H1 (cell line): Measurements from ENCODE around the gene GRID2. TPM values are rescaled to one million over a fixed set of nuclear protein-coding genes. Genes with fewer than 3 reads are reported as not detected.

Source experiments
- CTCF ChIA-PET: fragments of 300-600 bp; sonication (Branson Sonifier 250); formaldehyde crosslinking; loops from one replicate; lab custom pipeline; 2021; ENCODE audit not compliant: partially characterized antibody; lab: Charles Lee
- POLR2A ChIA-PET: fragments of 300-600 bp; sonication (Branson Sonifier 250); formaldehyde crosslinking; loops from one replicate; lab custom pipeline; 2021; ENCODE audit warnings: inconsistent platforms; ENCODE audit not compliant: partially characterized antibody; lab: Charles Lee
- DNase-seq, 2 experiments: peaks; one replicate each; pipeline versions ENCODE4 v3.0.0 to v3.0.0-alpha.2; 2010 to 2022; ENCODE audit warnings: low spot score in 2 of 2, low read depth in 1 of 2, mixed read lengths in 1 of 2
- FAIRE-seq: peaks from 2 replicates; lab custom pipeline; 2011; peaks lifted over from hg19 to GRCh38; lab: Jason Lieb, UNC
- H2AFZ ChIP-seq: 2 replicates; pipeline ENCODE4 v1.8.1; 2012; ENCODE audit warnings: low read length, inconsistent platforms
- H2AK5ac ChIP-seq: 2 replicates; pipeline ENCODE4 v1.6.1; 2013; ENCODE audit warnings: low read depth, low read length
- H2BK120ac ChIP-seq: replicated peaks from 2 replicates; pipeline ENCODE3; 2013; ENCODE audit warnings: low read depth, low read length, inconsistent platforms
- H2BK12ac ChIP-seq: 2 replicates; pipeline ENCODE4 v1.6.1; 2013; ENCODE audit warnings: low read depth, low read length
- H2BK15ac ChIP-seq: 2 replicates; pipeline ENCODE4 v1.6.1; 2013; ENCODE audit warnings: low read length
- H2BK20ac ChIP-seq: 2 replicates; pipeline ENCODE4 v1.6.1; 2013; ENCODE audit warnings: low read length
- H2BK5ac ChIP-seq: 2 replicates; pipeline ENCODE4 v1.6.1; 2013; ENCODE audit warnings: low read depth, low read length
- H3K14ac ChIP-seq: 2 replicates; pipeline ENCODE4 v1.6.1; 2013; ENCODE audit warnings: inconsistent platforms; ENCODE audit not compliant: insufficient read length
- H3K18ac ChIP-seq: 2 replicates; pipeline ENCODE4 v1.6.1; 2013; ENCODE audit warnings: low read length; ENCODE audit errors: extremely low read depth
- H3K23ac ChIP-seq: 2 replicates; pipeline ENCODE4 v1.6.1; 2013; ENCODE audit warnings: inconsistent platforms; ENCODE audit not compliant: insufficient read length
- H3K23me2 ChIP-seq: 2 replicates; pipeline ENCODE4 v1.6.1; 2013; ENCODE audit warnings: low read depth, low read length
- H3K27ac ChIP-seq: 2 replicates; pipeline ENCODE4 v1.6.1; 2011; ENCODE audit warnings: low read depth, low read length, inconsistent platforms
- H3K27me3 ChIP-seq, 4 experiments: replicated peaks in 1 of 4; 1 replicate in 1 of 4; 2 replicates in 3 of 4; pipeline versions ENCODE4 v1.6.1 to v1.8.1; 2011 to 2013; ENCODE audit warnings: low read length in 3 of 4, mild to moderate bottlenecking in 3 of 4, inconsistent platforms in 2 of 4, mixed read lengths in 2 of 4, moderate library complexity in 1 of 4; ENCODE audit not compliant: control insufficient read depth in 3 of 4, insufficient read depth in 3 of 4; ENCODE audit errors: extremely low read depth in 1 of 4
- H3K36me3 ChIP-seq, 4 experiments: 2 replicates each; pipeline versions ENCODE4 v1.6.1 to v1.8.1; 2011 to 2013; ENCODE audit warnings: mild to moderate bottlenecking in 4 of 4, low read length in 3 of 4, moderate library complexity in 2 of 4, control low read depth in 1 of 4, inconsistent platforms in 1 of 4; ENCODE audit not compliant: insufficient read depth in 4 of 4, control insufficient read depth in 2 of 4
- H3K4ac ChIP-seq: replicated peaks from 2 replicates; pipeline ENCODE3; 2013; ENCODE audit warnings: low read length, low read depth, mixed read lengths, inconsistent platforms; ENCODE audit not compliant: insufficient read length
- H3K4me1 ChIP-seq, 4 experiments: replicated peaks in 1 of 4; 1 replicate in 1 of 4; 2 replicates in 3 of 4; pipeline versions ENCODE4 v1.6.1 to v1.8.1; 2011 to 2013; ENCODE audit warnings: low read length in 3 of 4, inconsistent platforms in 2 of 4, mixed read lengths in 1 of 4; ENCODE audit not compliant: insufficient read depth in 4 of 4, control insufficient read depth in 3 of 4
- H3K4me2 ChIP-seq, 2 experiments: 2 replicates each; pipeline versions ENCODE4 v1.6.1 to v1.8.1; 2011 to 2013; ENCODE audit warnings: low read depth in 2 of 2, low read length in 2 of 2, control low read depth in 1 of 2, inconsistent platforms in 1 of 2, mild to moderate bottlenecking in 1 of 2; ENCODE audit not compliant: insufficient read depth in 1 of 2
- H3K4me3 ChIP-seq, 4 experiments: fragments of 200-600, 300-600 bp in 1 of 4; sonication (generic), shearing (Covaris generic), sonication (Bioruptor Twin) in 1 of 4; 2 replicates each; pipeline versions ENCODE4 v1.5.1 to v1.8.1; 2011 to 2016; ENCODE audit warnings: low read length in 4 of 4, low read depth in 3 of 4, control low read depth in 2 of 4, inconsistent platforms in 2 of 4, mild to moderate bottlenecking in 2 of 4, mixed read lengths in 1 of 4, moderate library complexity in 1 of 4; ENCODE audit not compliant: insufficient read depth in 2 of 4; ENCODE audit errors: extremely low read depth in 1 of 4
- H3K56ac ChIP-seq: replicated peaks from 2 replicates; pipeline ENCODE3; 2013; ENCODE audit warnings: low read depth, mild to moderate bottlenecking, mixed read lengths, low read length, inconsistent platforms; ENCODE audit not compliant: insufficient read length
- H3K79me1 ChIP-seq: 2 replicates; pipeline ENCODE4 v1.6.1; 2013; ENCODE audit warnings: low read depth, low read length, control low read depth
- H3K79me2 ChIP-seq, 2 experiments: 2 replicates each; pipeline versions ENCODE4 v1.6.1 to v1.8.1; 2012 to 2013; ENCODE audit warnings: low read length in 2 of 2, mild to moderate bottlenecking in 2 of 2, inconsistent platforms in 1 of 2; ENCODE audit not compliant: insufficient read depth in 2 of 2, control insufficient read depth in 1 of 2
- H3K9ac ChIP-seq, 4 experiments: replicated peaks in 1 of 4; 1 replicate in 1 of 4; 2 replicates in 3 of 4; pipeline versions ENCODE4 v1.6.1 to v1.8.1; 2011 to 2013; ENCODE audit warnings: low read depth in 3 of 4, low read length in 3 of 4, control low read depth in 2 of 4, mild to moderate bottlenecking in 2 of 4, moderate library complexity in 2 of 4, inconsistent platforms in 1 of 4; ENCODE audit errors: extremely low read depth in 1 of 4
- H3K9me3 ChIP-seq, 2 experiments: 2 replicates each; pipeline versions ENCODE4 v1.6.1 to v1.8.1; 2012 to 2013; ENCODE audit warnings: mild to moderate bottlenecking in 2 of 2, moderate library complexity in 2 of 2, control low read depth in 1 of 2, inconsistent platforms in 1 of 2, low read depth in 1 of 2, low read length in 1 of 2, mixed read lengths in 1 of 2; ENCODE audit not compliant: insufficient read depth in 2 of 2
- H4K20me1 ChIP-seq, 2 experiments: replicated peaks in 1 of 2; 2 replicates each; pipeline versions ENCODE3 to v1.8.1; 2011 to 2013; ENCODE audit warnings: inconsistent platforms in 2 of 2, low read length in 2 of 2, mild to moderate bottlenecking in 1 of 2; ENCODE audit not compliant: insufficient read depth in 2 of 2, control insufficient read depth in 1 of 2
- H4K5ac ChIP-seq: 2 replicates; pipeline ENCODE4 v1.6.1; 2013; ENCODE audit warnings: low read length, low read depth, mixed read lengths, inconsistent platforms; ENCODE audit not compliant: insufficient read length
- H4K8ac ChIP-seq: 2 replicates; pipeline ENCODE4 v1.8.0; 2013; ENCODE audit warnings: mild to moderate bottlenecking, moderate library complexity, low read length, inconsistent platforms; ENCODE audit not compliant: insufficient read depth; ENCODE audit errors: extremely low read depth
- H4K91ac ChIP-seq: replicated peaks from 2 replicates; pipeline ENCODE3; 2013; ENCODE audit warnings: low read length, mixed read lengths, inconsistent platforms; ENCODE audit not compliant: insufficient read length
- ASH2L ChIP-seq: fragments of 200-600, 300-600 bp; sonication (generic); IDR thresholded peaks from one replicate; pipeline ENCODE4 v1.7.1; 2017; ENCODE audit warnings: low read length
- ATF3 ChIP-seq: IDR thresholded peaks from 2 replicates; pipeline ENCODE4 v1.6.1; 2011; ENCODE audit warnings: low read depth, mild to moderate bottlenecking, low read length; ENCODE audit not compliant: insufficient read depth
- NRF1 ChIP-seq: IDR thresholded peaks from 2 replicates; pipeline ENCODE4 v1.6.1; 2011; ENCODE audit warnings: mild to moderate bottlenecking, low read depth, low read length, improper control_type of control experiment
- RAD21 ChIP-seq, 2 experiments: IDR thresholded peaks in 1 of 2; conservative IDR thresholded peaks in 1 of 2; 2 replicates each; pipeline ENCODE4 v1.6.1; 2011; ENCODE audit warnings: low read depth in 2 of 2, low read length in 2 of 2, improper control_type of control experiment in 1 of 2, inconsistent platforms in 1 of 2, mild to moderate bottlenecking in 1 of 2, moderate library complexity in 1 of 2
- SIX5 ChIP-seq: IDR thresholded peaks from 2 replicates; pipeline ENCODE4 v1.6.1; 2011; ENCODE audit warnings: mild to moderate bottlenecking, low read depth, low read length
- SP4 ChIP-seq: IDR thresholded peaks from 2 replicates; pipeline ENCODE4 v1.6.1; 2012; ENCODE audit warnings: low read length, inconsistent platforms
- WGBS, 2 experiments: shearing (Covaris generic) in 1 of 2; methylation state at CpG; one replicate each; pipeline versions ENCODE4 v1.1.6 to v1.1.7; 2013 to 2015; ENCODE audit warnings: low lambda C conversion rate in 2 of 2, mixed read lengths in 2 of 2, inconsistent platforms in 1 of 2, low coverage in 1 of 2, missing lambda C conversion rate in 1 of 2; ENCODE audit not compliant: insufficient replicate concordance in 2 of 2, insufficient coverage in 1 of 2, insufficient read length in 1 of 2; ENCODE audit errors: extremely low coverage in 1 of 2, missing lambda C conversion rate in 1 of 2; 5-methylcytosine and 5-hydroxymethylcytosine counted together
- polyA plus RNA-seq, 7 experiments: library from polyadenylated mRNA; depleted of rRNA in 3 of 7; stranded (reverse) in 5 of 7; unstranded in 2 of 7; fragments of >200 nt in 5 of 7; fragments of 200-250 nt in 2 of 7; gene quantifications; 1 replicate in 5 of 7; 2 replicates in 1 of 7; 4 replicates in 1 of 7; pipeline versions ENCODE4 v1.2.1 to v1.2.3, GENCODE V29; 2011 to 2013; ENCODE audit warnings: missing spikeins in 2 of 7, mixed read lengths in 2 of 7
- total RNA-seq: library from RNA; stranded (reverse); fragmentation: NEBNext Ultra II Directional; extraction: Animal tissue kit (Norgen Biotek cat#: 25700); gene quantifications from 2 replicates; pipeline ENCODE4 v1.2.1, GENCODE V29; 2021

GRID2 gene
- total and polyA plus RNA-seq, 2 of the 8 experiments (the other 6 are each of a cell fraction or from before 2014, with no cell fraction given), result 31.1 to 81.9 TPM

GRCh38 chr4:93342738-93343137 is 1039.0 kb downstream of the GRID2 start:
- Histone ChIP-seq H3K4me1 (no peaks in the 10 kb centered on the region; a peak in 1 of 7 replicates), H3K79me1 (no peaks in the 10 kb centered on the region), H3K18ac (no peak overlapping the region), H2BK12ac (no peak overlapping the region), H2BK5ac (no peak overlapping the region), H2BK20ac (no peak overlapping the region), H3K27me3 (no peaks in the 10 kb centered on the region), H4K8ac (no peak overlapping the region), H4K91ac (no peak overlapping the region), H3K23me2 (no peaks in the 10 kb centered on the region), H2BK120ac (no peak overlapping the region), H3K9me3 (no peaks in the 10 kb centered on the region), H3K27ac (no peak overlapping the region), H2AFZ (no peak overlapping the region), H4K20me1 (no peaks in the 10 kb centered on the region), H4K5ac (no peak overlapping the region), H2BK15ac (no peak overlapping the region), H3K4me3 (no peak overlapping the region), H3K4ac (no peak overlapping the region), H3K4me2 (no peak overlapping the region), H2AK5ac (no peak overlapping the region), H3K9ac (no peak overlapping the region), H3K56ac (no peak overlapping the region), H3K79me2 (no peaks in the 10 kb centered on the region), H3K14ac (no peak overlapping the region), H3K23ac (no peak overlapping the region), H3K36me3 (no peaks in the 10 kb centered on the region)
- CTCF ChIA-PET, result no interaction called here
- 76% methylated on average over 2 of the region's 2 CpGs; no CpG with 5 or more reads in 1 of the 2 experiments for WGBS, 2 experiments
- DNase-seq (no peak), FAIRE-seq (no peak)
- POLR2A ChIA-PET, result no interaction called here
- TF ChIP-seq SP4, result no peak
- no peak for TF ChIP-seq ATF3
- no peak for TF ChIP-seq RAD21 (IDR thresholded peaks at IDR 0.05 in 1 of 2, conservative IDR thresholded peaks at IDR 0.05 in 1 of 2; ENCODE audit: low read depth in 2 of 2, low read length in 2 of 2)
- no peak for TF ChIP-seq SIX5
- TF ChIP-seq NRF1, result no peak
- TF ChIP-seq ASH2L, result no peak
